GM12878 (cell line): Measurements from ENCODE around the gene EPS8L1.

Experiments used
- EZH2 ChIP-seq: IDR thresholded peaks from 2 replicates; pipeline ENCODE4 v1.6.1; 2012; ENCODE audit warnings: low read depth, mild to moderate bottlenecking, control low read depth, inconsistent platforms, low read length, borderline replicate concordance; ENCODE audit not compliant: control insufficient read depth
- HDAC2 ChIP-seq: fragments of 200-600 bp; sonication (generic); IDR thresholded peaks from 2 replicates; pipeline ENCODE4 v1.6.1; 2017
- KDM1A ChIP-seq: fragments of 200-600 bp; sonication (generic); IDR thresholded peaks from 2 replicates; pipeline ENCODE4 v1.6.1; 2016; ENCODE audit warnings: borderline replicate concordance
- MXI1 ChIP-seq: fragments of 150-350 bp; IDR thresholded peaks from 2 replicates; pipeline ENCODE4 v1.6.1; 2011; ENCODE audit warnings: low read depth, mild to moderate bottlenecking, inconsistent platforms, low read length, improper control_type of control experiment
- NRF1 ChIP-seq: conservative IDR thresholded peaks from 2 replicates; pipeline ENCODE4 v1.6.1; 2011; ENCODE audit warnings: mild to moderate bottlenecking, low read depth, low read length, improper control_type of control experiment
- RAD21 ChIP-seq: IDR thresholded peaks from 2 replicates; pipeline ENCODE4 v1.6.1; 2011; ENCODE audit warnings: mild to moderate bottlenecking, low read depth, low read length, moderate library complexity; ENCODE audit not compliant: insufficient read depth
- RFX5 ChIP-seq: IDR thresholded peaks from 2 replicates; pipeline ENCODE4 v1.6.1; 2011; ENCODE audit warnings: low read depth, low read length, improper control_type of control experiment
- SIN3A ChIP-seq: IDR thresholded peaks from 2 replicates; pipeline ENCODE4 v1.6.1; 2012; ENCODE audit warnings: low read depth, low read length, improper control_type of control experiment
- SP1 ChIP-seq: IDR thresholded peaks from one replicate; pipeline ENCODE4 v1.6.1; 2011; ENCODE audit warnings: low read depth, low read length
- TAF1 ChIP-seq: IDR thresholded peaks from 2 replicates; pipeline ENCODE4 v1.6.1; 2011; ENCODE audit warnings: mild to moderate bottlenecking, low read depth, low read length, borderline replicate concordance
- ZNF274 ChIP-seq: IDR thresholded peaks from one replicate; pipeline ENCODE4 v1.8.0; 2011; ENCODE audit not compliant: insufficient read length, insufficient read depth
- TF ChIP-seq, protein P1 (sequence below), 3 experiments: IDR thresholded peaks in 2 of 3; conservative IDR thresholded peaks in 1 of 3; 2 replicates each; pipeline ENCODE4 v1.5.1; 2011; ENCODE audit warnings: low read depth in 3 of 3, low read length in 3 of 3, mild to moderate bottlenecking in 3 of 3, control low read depth in 2 of 3, moderate library complexity in 2 of 3, inconsistent platforms in 1 of 3, mixed read lengths in 1 of 3; ENCODE audit not compliant: control insufficient read depth in 2 of 3, insufficient read depth in 1 of 3; ENCODE audit errors: extremely low read depth in 1 of 3

DNA sequence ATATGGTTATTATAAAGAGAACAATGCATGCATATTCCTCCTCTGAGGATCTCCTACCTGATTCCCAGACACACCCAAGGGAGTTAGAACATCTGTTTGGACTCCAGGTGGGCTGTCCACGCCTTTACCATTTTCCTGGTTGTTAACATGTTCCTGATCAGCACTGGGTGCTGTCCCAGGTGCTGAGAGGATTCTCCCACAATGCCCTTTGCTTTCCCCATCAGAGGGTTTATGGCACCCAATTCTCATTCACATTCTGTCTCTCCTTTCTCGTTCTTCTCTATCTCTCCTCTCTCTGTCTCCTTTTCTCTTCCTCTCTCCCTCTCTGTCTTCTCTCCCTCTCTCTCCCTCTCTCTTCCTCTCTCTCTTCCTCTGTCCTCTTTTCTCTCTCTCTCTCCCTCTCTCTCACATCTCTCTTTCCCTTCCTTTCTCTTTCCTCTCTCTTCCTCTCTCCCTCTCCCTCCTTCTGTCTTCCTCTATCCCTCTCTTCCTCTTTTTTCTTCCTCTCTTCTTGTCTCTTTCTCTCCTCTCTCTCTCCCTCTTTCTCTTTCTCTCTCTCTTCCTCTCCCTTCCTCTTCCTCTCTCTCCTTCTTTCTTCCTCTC lies 9.5 kb upstream of the EPS8L1 start:
- TF ChIP-seq RAD21, result no peak
- no peak for TF ChIP-seq NRF1
- TF ChIP-seq EZH2, result no peak
- no peak for TF ChIP-seq MXI1
- no peak for TF ChIP-seq SIN3A
- no peak for TF ChIP-seq SP1
- TF ChIP-seq, protein P1, sequence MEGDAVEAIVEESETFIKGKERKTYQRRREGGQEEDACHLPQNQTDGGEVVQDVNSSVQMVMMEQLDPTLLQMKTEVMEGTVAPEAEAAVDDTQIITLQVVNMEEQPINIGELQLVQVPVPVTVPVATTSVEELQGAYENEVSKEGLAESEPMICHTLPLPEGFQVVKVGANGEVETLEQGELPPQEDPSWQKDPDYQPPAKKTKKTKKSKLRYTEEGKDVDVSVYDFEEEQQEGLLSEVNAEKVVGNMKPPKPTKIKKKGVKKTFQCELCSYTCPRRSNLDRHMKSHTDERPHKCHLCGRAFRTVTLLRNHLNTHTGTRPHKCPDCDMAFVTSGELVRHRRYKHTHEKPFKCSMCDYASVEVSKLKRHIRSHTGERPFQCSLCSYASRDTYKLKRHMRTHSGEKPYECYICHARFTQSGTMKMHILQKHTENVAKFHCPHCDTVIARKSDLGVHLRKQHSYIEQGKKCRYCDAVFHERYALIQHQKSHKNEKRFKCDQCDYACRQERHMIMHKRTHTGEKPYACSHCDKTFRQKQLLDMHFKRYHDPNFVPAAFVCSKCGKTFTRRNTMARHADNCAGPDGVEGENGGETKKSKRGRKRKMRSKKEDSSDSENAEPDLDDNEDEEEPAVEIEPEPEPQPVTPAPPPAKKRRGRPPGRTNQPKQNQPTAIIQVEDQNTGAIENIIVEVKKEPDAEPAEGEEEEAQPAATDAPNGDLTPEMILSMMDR (IDR thresholded peaks at IDR 0.05 in 2 of 3, conservative IDR thresholded peaks at IDR 0.05 in 1 of 3; ENCODE audit: control insufficient read depth in 2 of 3, extremely low read depth in 1 of 3, insufficient read depth in 1 of 3, low read depth in 3 of 3, low read length in 3 of 3), result no peak
- TF ChIP-seq KDM1A, result no peak
- TF ChIP-seq HDAC2, result no peak
- TF ChIP-seq RFX5, result no peak
- TF ChIP-seq TAF1, result no peak
- no peak for TF ChIP-seq ZNF274
